ENCODE results near the gene STOM. TPM values are rescaled to one million over a fixed set of nuclear protein-coding genes. Genes with fewer than 3 reads are reported as not detected.

STOM gene
- total and polyA plus RNA-seq, 11 donors = 125 to 239 (median 148) TPM

GRCh38 chr9:121349009-121349408 lies 21.0 kb downstream of the STOM start:
- intact Hi-C loops (cut with DNase I) = loop anchor here in 1 of 10 donors (2.0 kb wide), 1 partner anchor 20 kb away; no protein-coding TSS in a partner anchor
- DNase-seq (no peak), ATAC-seq (no peak)
- 55 to 66% (median 61%) methylated on average over 8 of the region's 8 CpGs for WGBS, 4 donors
- H3K4me1 ChIP-seq = peaks cover 21 to 95% (median 64%) of the 10 kb centered on the region in 12 donors
- peaks cover 4 to 96% (median 89%) of the 10 kb centered on the region in 9 donors for H3K36me3 ChIP-seq
- H3K9me3 ChIP-seq = no peaks in the 10 kb centered on the region
- no peak for TF ChIP-seq POLR2A (IDR thresholded peaks at IDR 0.05)
- TF ChIP-seq, protein P1, sequence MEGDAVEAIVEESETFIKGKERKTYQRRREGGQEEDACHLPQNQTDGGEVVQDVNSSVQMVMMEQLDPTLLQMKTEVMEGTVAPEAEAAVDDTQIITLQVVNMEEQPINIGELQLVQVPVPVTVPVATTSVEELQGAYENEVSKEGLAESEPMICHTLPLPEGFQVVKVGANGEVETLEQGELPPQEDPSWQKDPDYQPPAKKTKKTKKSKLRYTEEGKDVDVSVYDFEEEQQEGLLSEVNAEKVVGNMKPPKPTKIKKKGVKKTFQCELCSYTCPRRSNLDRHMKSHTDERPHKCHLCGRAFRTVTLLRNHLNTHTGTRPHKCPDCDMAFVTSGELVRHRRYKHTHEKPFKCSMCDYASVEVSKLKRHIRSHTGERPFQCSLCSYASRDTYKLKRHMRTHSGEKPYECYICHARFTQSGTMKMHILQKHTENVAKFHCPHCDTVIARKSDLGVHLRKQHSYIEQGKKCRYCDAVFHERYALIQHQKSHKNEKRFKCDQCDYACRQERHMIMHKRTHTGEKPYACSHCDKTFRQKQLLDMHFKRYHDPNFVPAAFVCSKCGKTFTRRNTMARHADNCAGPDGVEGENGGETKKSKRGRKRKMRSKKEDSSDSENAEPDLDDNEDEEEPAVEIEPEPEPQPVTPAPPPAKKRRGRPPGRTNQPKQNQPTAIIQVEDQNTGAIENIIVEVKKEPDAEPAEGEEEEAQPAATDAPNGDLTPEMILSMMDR (IDR thresholded peaks at IDR 0.05) = no peak
- no peak overlapping the region for H3K4me3 ChIP-seq
- H3K27me3 ChIP-seq = no peaks in the 10 kb centered on the region
- peak overlapping the region in 8 of 12 donors; percentile 4 to 97 (median 90) for H3K27ac ChIP-seq

DNA sequence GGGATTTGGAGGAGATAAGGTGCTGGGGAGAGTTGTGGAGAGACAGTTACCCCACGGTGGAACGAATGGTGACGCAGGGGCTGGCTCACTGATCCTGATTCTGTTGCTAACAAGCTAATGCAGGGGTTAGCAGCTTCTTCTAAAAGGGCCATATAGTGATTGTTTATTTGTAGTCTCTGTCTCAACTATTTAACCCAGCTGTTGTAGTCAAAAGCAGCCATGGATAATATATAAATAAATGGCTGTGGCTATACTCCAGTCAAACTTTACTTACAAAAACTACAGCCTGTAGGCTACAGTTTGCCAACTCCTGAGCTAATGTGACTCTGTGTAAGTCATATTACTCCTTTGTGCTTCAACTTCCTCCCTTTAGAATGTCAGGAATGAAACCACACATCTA lies 21.8 kb downstream of the STOM start:
- intact Hi-C loops (cut with DNase I) = loop anchor here in 1 of 10 donors (2.0 kb wide), 1 partner anchor 19 kb away; no protein-coding TSS in a partner anchor
- TF ChIP-seq POLR2A (IDR thresholded peaks at IDR 0.05) = no peak
- TF ChIP-seq, protein P1 (IDR thresholded peaks at IDR 0.05) = no peak
- WGBS, 4 donors = 70 to 80% (median 72%) methylated on average over 3 of the region's 3 CpGs
- Histone ChIP-seq H3K4me1 (peaks cover 17 to 93% (median 58%) of the 10 kb centered on the region in 12 donors), H3K27me3 (no peaks in the 10 kb centered on the region), H3K9me3 (no peaks in the 10 kb centered on the region), H3K36me3 (peaks cover 4 to 96% (median 91%) of the 10 kb centered on the region in 9 donors), H3K4me3 (no peak overlapping the region), H3K27ac (peak overlapping the region in 6 of 12 donors; percentile 3 to 97 (median 84))
- ATAC-seq = no peak
- DNase-seq = no peak

GRCh38 chr9:121345070-121345469 lies 25.0 kb downstream of the STOM start:
- no peaks in the 10 kb centered on the region for H3K27me3 ChIP-seq
- H3K9me3 ChIP-seq = no peaks in the 10 kb centered on the region
- no peak for ATAC-seq
- peaks cover 3 to 66% (median 28%) of the 10 kb centered on the region in 12 donors for H3K4me1 ChIP-seq
- no peak for TF ChIP-seq POLR2A (IDR thresholded peaks at IDR 0.05)
- TF ChIP-seq, protein P1 (IDR thresholded peaks at IDR 0.05) = no peak
- peaks cover 4 to 100% (median 97%) of the 10 kb centered on the region in 9 donors for H3K36me3 ChIP-seq
- no peak for DNase-seq
- intact Hi-C loops (cut with DNase I) = loop anchor here in 1 of 10 donors (2.0 kb wide), 1 partner anchor 18 kb away; no protein-coding TSS in a partner anchor
- WGBS, 4 donors = 67 to 84% (median 71%) methylated on average over 3 of the region's 3 CpGs
- peak overlapping the region in 6 of 12 donors; percentile 1 to 63 (median 20) for H3K27ac ChIP-seq
- no peak overlapping the region for H3K4me3 ChIP-seq

DNA sequence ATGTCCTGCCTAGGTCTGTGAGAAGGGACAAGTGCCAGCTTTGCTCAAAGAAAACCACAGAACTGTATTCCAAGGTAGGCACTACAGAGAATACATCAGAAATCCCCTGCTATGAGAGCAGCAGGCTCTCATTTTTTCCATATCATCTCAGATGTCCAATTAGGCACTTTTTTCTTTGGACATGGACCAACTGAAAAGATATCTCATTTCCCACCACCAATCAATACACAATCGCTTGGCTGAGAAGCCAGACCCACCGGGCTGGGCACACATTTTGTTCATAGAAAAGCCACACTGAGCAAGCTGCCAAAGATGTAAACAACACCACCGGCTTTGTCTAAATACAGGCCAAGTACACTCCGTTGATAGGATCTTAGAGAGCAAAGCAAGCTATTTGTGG lies 25.9 kb downstream of the STOM start:
- Histone ChIP-seq H3K27me3 (no peaks in the 10 kb centered on the region), H3K9me3 (no peaks in the 10 kb centered on the region), H3K36me3 (peaks cover 4 to 100% (median 100%) of the 10 kb centered on the region in 9 donors), H3K4me1 (peaks cover 3 to 60% (median 22%) of the 10 kb centered on the region in 12 donors), H3K4me3 (no peak overlapping the region), H3K27ac (peak overlapping the region in 9 of 12 donors; percentile 1 to 63 (median 22))
- DNase-seq = no peak
- no peak for ATAC-seq
- no peak for TF ChIP-seq POLR2A (IDR thresholded peaks at IDR 0.05)
- TF ChIP-seq, protein P1 (IDR thresholded peaks at IDR 0.05) = no peak
- intact Hi-C loops (cut with DNase I) = loop anchor here in 1 of 10 donors (2.0 kb wide), 1 partner anchor 17 kb away; no protein-coding TSS in a partner anchor
- WGBS, 4 donors = 28 to 41% (median 36%) methylated on average over 4 of the region's 4 CpGs
